Heart left ventricle (tissue), 16 donors: ENCODE data around the gene CASKIN1. TPM values are rescaled to one million over a fixed set of nuclear protein-coding genes. Genes with fewer than 3 reads are reported as not detected.

Experiments used
- ATAC-seq, 4 donors: fragments of 200-7000 bp; cut with Tn5 transposase; one replicate each; pipeline ENCODE4 v1.9.1; 2020 to 2022; ENCODE audit warnings: moderate library complexity in 4 of 4, mild to moderate bottlenecking in 3 of 4, moderate number of reproducible peaks in 1 of 4
- DNase-seq, 5 donors: peaks; one replicate each; pipeline ENCODE4 v3.0.0-alpha.2; 2020
- H3K27ac ChIP-seq, 12 donors: fragments of 200-600 bp; sonication (generic) in 4 of 12; one replicate each; pipeline versions ENCODE4 v1.5.0 to v1.8.0; 2016 to 2022; ENCODE audit warnings: mild to moderate bottlenecking in 2 of 12
- H3K27me3 ChIP-seq, 9 donors: fragments of 200-600 bp; sonication (generic) in 2 of 9; one replicate each; pipeline versions ENCODE4 v1.5.1 to v1.8.0; 2016 to 2022; ENCODE audit warnings: mild to moderate bottlenecking in 3 of 9
- H3K36me3 ChIP-seq, 9 donors: fragments of 200-600 bp; sonication (generic) in 2 of 9; one replicate each; pipeline versions ENCODE4 v1.5.0 to v1.8.0; 2018 to 2022; ENCODE audit warnings: mild to moderate bottlenecking in 2 of 9
- H3K4me1 ChIP-seq, 12 donors: fragments of 200-600 bp; sonication (generic) in 4 of 12; one replicate each; pipeline versions ENCODE4 v1.5.0 to v1.8.0; 2016 to 2022; ENCODE audit warnings: mild to moderate bottlenecking in 3 of 12
- H3K4me3 ChIP-seq, 12 donors: fragments of 200-600 bp; sonication (generic) in 4 of 12; one replicate each; pipeline versions ENCODE4 v1.5.0 to v1.8.0; 2017 to 2022; ENCODE audit warnings: mild to moderate bottlenecking in 9 of 12, moderate library complexity in 4 of 12
- H3K9me3 ChIP-seq, 12 donors: fragments of 200-600 bp; sonication (generic) in 4 of 12; one replicate each; pipeline versions ENCODE4 v1.5.0 to v1.8.0; 2016 to 2022; ENCODE audit warnings: mild to moderate bottlenecking in 1 of 12
- POLR2A ChIP-seq, 2 donors: fragments of 450-650 bp; IDR thresholded peaks; one replicate each; pipeline ENCODE4 v1.6.1; 2017; ENCODE audit warnings: antibody characterized with exemption in 2 of 2, mild to moderate bottlenecking in 2 of 2, moderate library complexity in 2 of 2
- WGBS, 4 donors: extraction: QIAGEN DNeasy Blood & Tissue Kit in 2 of 4; methylation state at CpG; one replicate each; pipeline versions ENCODE4 v1.1.5 to v1.1.7; 2013 to 2018; 5-methylcytosine and 5-hydroxymethylcytosine counted together
- intact Hi-C, 10 donors: fragments of 100-400 bp; cut with DNase I; formaldehyde crosslinking; loops; one replicate each; pipeline versions ENCODE4 v1.11.1 to v1.14.2; 2022
- polyA plus RNA-seq, 2 donors: library from polyadenylated mRNA; stranded (reverse); fragments of 200-250 nt; gene quantifications; one replicate each; pipeline ENCODE4 v1.2.3, GENCODE V29; 2013
- total RNA-seq, 9 donors: library from RNA; depleted of rRNA in 2 of 9; stranded (reverse); fragments of >200 nt in 2 of 9; fragmentation: NEBNext Ultra II Directional in 3 of 9; extraction: Animal tissue kit (Norgen Biotek cat#: 25700) in 3 of 9; gene quantifications; one replicate each; pipeline versions ENCODE4 v1.1.0 to v1.2.4, GENCODE V29; 2016 to 2023
- TF ChIP-seq, protein P1 (sequence below), 12 donors: fragments of 200-600 bp; sonication (generic) in 4 of 12; IDR thresholded peaks; one replicate each; pipeline versions ENCODE4 v1.5.0 to v1.8.0; 2018 to 2022; ENCODE audit warnings: antibody characterized with exemption in 12 of 12, mild to moderate bottlenecking in 5 of 12
- donor health status: ischemic (EF 13 %, LVEDD 7.1; RV severe dilation, severe dysfunction).
- donor health status: healthy with polysubstance abuse.
- donor health status: DM: no; HTN: yes; CAD: no.
- donor health status: DM: no; HTN: no; CAD: no.
- donor health status: ischemic (EF 25% LVEDD 6.9; RV normal size, moderate dysfunction).
- donor health status: ischemic (EF 25% LVEDD 5.7; RV mildly dilated, moderate dysfunction).
- donor health status: healthy.
- donor health status: DM: yes; HTN: yes; CAD: no.
- donor health status: ischemic (EF 35%, LVEDD 5.7; RV mildly dilated, moderate dysfunction).
- donor health status: nonischemic (EF 11% LVEDD 7.7; RV severe dilation, severe dysfunction).
- donor health status: DM: yes; HTN: yes; CAD: no.
- donor health status: PGD.
- donor health status: ischemic (EF 29% LVEDD 5.4; RV normal size, mild dysfunction).
- donor health status: nonischemic (EF 23%, LVEDD 6.1; RV moderate dilation, normal function).

The CASKIN1 gene
- total and polyA plus RNA-seq, 11 donors, result 0.37 to 7.0 (median 2.1) TPM

DNA sequence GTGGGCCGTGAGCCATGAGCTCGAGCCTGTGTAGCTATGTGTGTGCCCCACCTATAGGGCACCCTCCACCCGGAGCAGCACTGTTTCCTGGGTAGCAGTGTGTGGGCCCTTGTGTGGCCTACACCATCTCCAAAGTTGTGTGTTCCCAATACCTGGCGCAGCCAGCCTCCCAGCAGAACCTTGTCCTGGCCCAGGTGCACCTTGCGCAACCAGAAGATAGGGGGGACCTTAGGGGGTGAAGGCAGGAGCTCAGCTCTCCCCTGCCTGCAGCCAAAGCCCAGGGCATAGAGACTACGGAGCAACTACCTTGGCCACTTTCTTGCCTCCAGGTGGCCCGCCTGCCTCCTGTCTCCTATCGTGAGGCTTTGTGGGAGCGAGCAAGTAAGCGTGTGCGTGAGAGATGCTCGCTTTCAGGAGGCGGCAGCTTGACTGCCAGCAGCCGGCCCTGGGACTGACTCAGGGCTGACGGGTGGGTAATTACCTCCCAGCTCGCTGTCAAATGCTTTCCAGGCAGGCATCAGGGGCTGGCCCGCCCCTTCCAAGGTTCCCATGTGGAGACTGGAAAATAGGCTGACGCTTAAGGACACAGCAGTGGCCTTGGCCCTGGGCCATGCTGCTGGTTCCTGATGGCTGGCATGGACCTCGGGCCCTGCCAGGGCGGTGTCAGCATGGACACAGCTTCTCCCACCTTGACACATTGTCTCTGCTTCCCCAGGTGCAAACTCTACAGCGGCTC is 21.8 kb downstream of the CASKIN1 start:
- TF ChIP-seq POLR2A (IDR thresholded peaks at IDR 0.05), result no peak
- Histone ChIP-seq H3K4me1 (peaks cover 0 to 4% (median 0%) of the 10 kb centered on the region in 12 donors), H3K4me3 (no peak overlapping the region), H3K27me3 (no peaks in the 10 kb centered on the region), H3K9me3 (no peaks in the 10 kb centered on the region), H3K27ac (no peak overlapping the region), H3K36me3 (peaks cover 0 to 74% (median 55%) of the 10 kb centered on the region in 9 donors)
- intact Hi-C loops, result no loop called here
- DNase-seq, result no peak
- WGBS, 4 donors, result 85 to 92% (median 89%) methylated on average over 17 to 21 of the region's 21 CpGs
- no peak for ATAC-seq

DNA sequence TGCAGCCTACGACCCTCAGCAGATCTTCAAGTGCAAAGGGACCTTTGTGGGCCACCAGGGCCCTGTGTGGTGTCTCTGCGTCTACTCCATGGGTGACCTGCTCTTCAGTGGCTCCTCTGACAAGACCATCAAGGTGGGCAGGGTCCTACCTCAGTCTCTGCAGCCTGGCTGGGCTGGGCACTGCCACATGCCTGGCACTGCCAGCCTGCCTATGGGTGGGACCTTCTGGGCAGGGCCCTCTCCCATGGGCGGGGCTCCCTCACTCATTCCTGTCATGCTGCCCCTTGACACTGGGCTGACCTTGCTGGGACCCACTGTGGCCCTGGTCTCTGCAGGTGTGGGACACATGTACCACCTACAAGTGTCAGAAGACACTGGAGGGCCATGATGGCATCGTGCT is 22.5 kb downstream of the CASKIN1 start:
- 94 to 100% (median 95%) methylated on average over 2 to 4 of the region's 4 CpGs for WGBS, 4 donors
- Histone ChIP-seq H3K36me3 (peaks cover 0 to 77% (median 55%) of the 10 kb centered on the region in 9 donors), H3K27me3 (no peaks in the 10 kb centered on the region), H3K4me1 (peaks cover 0 to 7% (median 0%) of the 10 kb centered on the region in 12 donors), H3K9me3 (no peaks in the 10 kb centered on the region), H3K27ac (no peak overlapping the region), H3K4me3 (no peak overlapping the region)
- DNase-seq, result no peak
- ATAC-seq, result no peak
- no peak for TF ChIP-seq POLR2A (IDR thresholded peaks at IDR 0.05)
- TF ChIP-seq, protein P1, sequence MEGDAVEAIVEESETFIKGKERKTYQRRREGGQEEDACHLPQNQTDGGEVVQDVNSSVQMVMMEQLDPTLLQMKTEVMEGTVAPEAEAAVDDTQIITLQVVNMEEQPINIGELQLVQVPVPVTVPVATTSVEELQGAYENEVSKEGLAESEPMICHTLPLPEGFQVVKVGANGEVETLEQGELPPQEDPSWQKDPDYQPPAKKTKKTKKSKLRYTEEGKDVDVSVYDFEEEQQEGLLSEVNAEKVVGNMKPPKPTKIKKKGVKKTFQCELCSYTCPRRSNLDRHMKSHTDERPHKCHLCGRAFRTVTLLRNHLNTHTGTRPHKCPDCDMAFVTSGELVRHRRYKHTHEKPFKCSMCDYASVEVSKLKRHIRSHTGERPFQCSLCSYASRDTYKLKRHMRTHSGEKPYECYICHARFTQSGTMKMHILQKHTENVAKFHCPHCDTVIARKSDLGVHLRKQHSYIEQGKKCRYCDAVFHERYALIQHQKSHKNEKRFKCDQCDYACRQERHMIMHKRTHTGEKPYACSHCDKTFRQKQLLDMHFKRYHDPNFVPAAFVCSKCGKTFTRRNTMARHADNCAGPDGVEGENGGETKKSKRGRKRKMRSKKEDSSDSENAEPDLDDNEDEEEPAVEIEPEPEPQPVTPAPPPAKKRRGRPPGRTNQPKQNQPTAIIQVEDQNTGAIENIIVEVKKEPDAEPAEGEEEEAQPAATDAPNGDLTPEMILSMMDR (IDR thresholded peaks at IDR 0.05), result no peak
- intact Hi-C loops, result no loop called here

DNA sequence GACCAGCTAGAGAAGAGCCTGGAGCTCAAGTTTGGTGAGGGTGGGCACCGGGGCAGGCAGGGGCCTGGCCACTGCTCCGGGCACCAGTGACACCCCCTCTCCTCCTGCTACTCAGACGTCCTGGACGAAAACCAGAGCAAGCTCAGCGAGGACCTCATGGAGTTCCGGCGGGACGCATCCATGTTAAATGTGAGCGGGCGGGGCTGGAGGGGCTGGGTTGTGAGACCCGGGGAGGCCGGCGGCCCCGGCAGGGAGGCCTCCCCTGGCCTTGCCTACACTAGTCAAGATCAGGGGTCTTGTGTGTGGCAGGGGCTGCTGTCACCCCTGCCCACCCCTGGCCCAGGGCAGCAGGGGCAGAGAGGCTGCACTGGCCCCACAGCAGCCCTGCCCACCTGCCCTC is 23.0 kb downstream of the CASKIN1 start:
- DNase-seq (no peak), ATAC-seq (no peak)
- no peaks in the 10 kb centered on the region for H3K9me3 ChIP-seq
- H3K27ac ChIP-seq, result no peak overlapping the region
- peaks cover 0 to 7% (median 0%) of the 10 kb centered on the region in 12 donors for H3K4me1 ChIP-seq
- 80 to 90% (median 88%) methylated on average over 6 to 14 of the region's 14 CpGs for WGBS, 4 donors
- no peak for TF ChIP-seq POLR2A (IDR thresholded peaks at IDR 0.05)
- TF ChIP-seq, protein P1 (IDR thresholded peaks at IDR 0.05), result no peak
- no peaks in the 10 kb centered on the region for H3K27me3 ChIP-seq
- intact Hi-C loops, result no loop called here
- no peak overlapping the region for H3K4me3 ChIP-seq
- H3K36me3 ChIP-seq, result peaks cover 0 to 78% (median 57%) of the 10 kb centered on the region in 9 donors

DNA sequence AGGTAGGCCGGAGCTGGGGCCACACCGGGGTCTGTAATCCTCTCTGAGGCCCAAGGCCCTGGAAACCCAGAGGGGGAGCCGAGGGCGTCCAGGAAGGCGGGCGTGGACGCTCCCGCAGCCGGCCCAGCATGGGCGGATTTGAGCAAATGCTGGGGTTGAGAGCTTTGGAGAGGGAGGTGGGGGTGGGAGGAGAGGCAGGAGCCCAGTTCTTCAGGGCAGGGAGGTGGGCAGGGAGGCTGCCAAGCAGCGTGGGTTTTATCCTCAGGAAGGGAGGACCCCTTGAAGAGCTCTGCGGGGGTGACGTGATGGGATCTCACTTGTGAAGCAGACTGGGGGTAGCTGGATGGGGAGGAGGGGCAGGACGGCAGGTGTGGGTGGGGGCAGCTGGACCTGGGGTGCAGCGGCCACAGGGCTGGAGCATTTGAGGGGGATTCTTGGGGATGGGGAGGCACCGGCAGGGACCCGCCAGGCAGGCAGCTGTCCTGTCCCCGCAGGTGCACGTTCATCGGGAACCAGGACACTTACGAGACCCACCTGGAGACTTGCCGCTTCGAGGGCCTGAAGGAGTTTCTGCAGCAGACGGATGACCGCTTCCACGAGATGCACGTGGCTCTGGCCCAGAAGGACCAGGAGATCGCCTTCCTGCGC is 23.6 kb downstream of the CASKIN1 start:
- WGBS, 4 donors, result 92 to 96% (median 94%) methylated on average over 28 to 29 of the region's 29 CpGs
- Histone ChIP-seq H3K27ac (no peak overlapping the region), H3K4me1 (peaks cover 0 to 7% (median 0%) of the 10 kb centered on the region in 12 donors), H3K27me3 (no peaks in the 10 kb centered on the region), H3K4me3 (no peak overlapping the region), H3K36me3 (peaks cover 0 to 83% (median 55%) of the 10 kb centered on the region in 9 donors), H3K9me3 (no peaks in the 10 kb centered on the region)
- TF ChIP-seq, protein P1 (IDR thresholded peaks at IDR 0.05), result no peak
- TF ChIP-seq POLR2A (IDR thresholded peaks at IDR 0.05), result no peak
- intact Hi-C loops, result no loop called here
- no peak for ATAC-seq
- DNase-seq, result no peak
